DMS79 (cell line): ENCODE data around the gene ZNF214.
A peak's percentile ranks its signal among the peaks of the same experiment; 100 is the strongest.

Experiments used
- DNase-seq: peaks from one replicate; lab custom pipeline; 2025; lab: John Stamatoyannopoulos, UW

ZNF214 gene

DNA sequence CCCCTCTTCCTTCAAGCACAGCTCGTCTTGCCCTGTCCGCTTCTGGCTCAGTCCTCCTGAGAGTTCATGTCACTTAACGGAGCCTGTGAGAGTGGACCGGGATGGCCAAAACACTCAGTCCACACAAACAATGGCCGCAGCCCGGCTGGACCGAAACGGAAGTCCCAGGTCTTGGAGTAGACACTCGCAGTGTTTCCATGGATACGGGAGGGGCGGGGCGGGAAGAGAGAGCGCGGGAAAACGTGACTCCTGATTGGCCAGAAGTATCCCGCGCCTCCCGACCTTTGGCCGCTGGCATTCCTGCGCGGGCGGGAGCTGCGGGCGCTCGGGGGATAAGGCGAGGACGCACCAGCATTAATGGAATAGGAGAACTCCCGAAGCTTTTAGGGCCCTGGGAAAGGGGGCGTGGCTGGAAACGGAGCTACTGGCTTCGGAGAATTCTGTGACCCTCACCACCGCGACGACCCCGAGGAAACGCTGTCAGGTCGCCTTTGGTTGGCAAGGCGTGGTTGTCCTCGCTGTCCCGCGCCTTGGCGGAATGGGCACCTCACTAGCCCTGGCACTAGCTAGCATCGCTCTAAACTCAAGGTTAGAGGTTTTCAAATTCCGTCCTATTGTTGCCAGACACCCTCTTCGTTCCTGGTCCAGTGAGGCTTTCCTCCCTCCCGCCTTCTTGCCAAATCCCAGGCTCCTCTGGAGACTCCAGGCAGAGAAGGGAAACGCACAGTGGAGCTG is at the start of gene ZNF214, which contains the start of gene NLRP14:
Gene ZNF214 (minus strand): TSS at position 164 of the 735 bp plus-strand sequence. CDS start 17,511 bp downstream, outside the sequence.
Gene NLRP14 (plus strand): TSS at position 297 of the 735 bp plus-strand sequence. CDS start 18,108 bp downstream, outside the sequence.
- peak; percentile 87 for DNase-seq

DNA sequence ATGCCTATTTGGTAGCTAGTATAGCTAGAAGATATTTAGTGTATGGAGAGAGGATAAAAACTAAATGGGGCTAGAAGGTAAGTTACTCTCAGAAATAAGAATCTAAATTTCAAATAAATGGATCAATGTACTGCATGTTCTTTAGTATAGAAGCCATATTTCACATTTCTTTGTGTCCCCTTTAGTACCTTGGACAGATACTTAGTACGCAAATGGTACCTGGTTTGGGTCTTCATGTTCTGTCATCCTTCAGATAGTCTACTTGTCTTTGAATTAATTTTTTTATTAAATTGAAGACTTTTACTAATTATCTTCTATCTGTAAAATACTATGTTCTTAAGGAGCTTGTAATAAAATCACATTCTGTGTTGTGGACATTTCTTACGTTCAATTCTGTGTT is 42.4 kb upstream of the ZNF214 start:
- no peak for DNase-seq

DNA sequence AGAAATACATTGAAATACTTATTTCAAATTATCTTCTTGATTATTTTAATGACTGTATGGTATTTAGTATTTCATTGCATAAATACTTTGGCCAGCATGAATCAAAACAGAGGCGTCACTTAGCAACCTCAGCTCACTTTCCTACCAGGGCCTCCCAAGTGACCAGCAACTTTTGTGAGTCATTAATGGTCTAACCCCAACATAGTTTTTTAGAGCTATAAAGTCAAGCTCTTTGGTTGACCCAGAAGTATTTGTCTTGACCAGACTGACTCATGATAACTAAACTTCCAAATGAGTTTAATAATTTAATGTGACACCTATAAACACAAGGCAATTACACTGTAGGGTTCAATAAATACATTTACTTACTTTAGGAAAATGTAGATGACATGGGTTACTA is 40.7 kb upstream of the ZNF214 start:
- DNase-seq: no peak

DNA sequence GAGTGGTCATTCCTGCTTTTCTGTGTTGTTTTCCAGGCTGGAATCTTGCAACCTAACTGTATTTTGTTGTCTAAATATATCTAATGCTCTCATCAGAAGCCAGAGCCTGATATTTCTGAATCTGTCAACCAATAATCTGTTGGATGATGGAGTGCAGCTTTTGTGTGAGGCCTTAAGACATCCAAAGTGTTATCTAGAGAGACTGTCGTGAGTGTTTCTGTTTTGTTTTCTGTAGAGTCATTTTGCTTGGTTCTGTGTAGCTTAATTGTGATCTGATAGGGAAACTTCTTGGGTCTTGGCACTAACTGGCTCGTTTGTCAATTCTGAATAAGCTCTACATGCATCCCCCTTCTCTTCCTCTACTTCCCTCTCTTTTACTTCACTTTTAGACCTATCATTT is 37.5 kb upstream of the ZNF214 start:
- no peak for DNase-seq

DNA sequence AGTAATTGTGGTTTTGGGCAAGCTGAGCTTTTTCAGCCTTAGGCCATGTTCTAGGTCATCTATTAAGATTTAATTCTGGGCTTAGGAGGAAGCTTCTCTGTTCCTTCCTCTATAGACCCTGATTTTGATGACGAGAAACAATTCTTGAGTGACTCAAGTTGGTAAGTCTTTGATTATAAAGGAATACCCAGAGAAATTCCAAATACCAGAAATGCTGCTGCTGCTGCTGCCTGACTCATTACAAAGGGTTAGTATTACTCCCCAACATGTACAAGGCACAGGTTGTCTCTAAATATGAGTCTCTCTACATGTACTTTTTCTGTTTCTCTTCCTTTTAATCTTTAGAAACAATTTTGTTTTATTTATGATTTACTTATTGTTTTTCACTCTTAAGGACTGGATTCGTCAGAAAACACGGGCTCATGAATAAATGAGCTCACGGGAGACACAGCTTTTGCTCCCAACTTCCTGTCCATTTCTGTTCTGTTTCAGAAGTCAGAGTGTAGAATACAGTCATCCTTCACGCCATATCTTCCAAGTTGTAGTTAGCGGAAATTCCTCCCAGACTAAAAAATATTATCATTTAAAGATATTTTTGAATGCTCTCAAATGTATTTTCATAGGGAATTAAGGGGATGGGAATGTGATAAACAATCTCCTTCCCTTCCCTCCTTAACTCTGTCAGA is 36.8 kb upstream of the ZNF214 start:
- no peak for DNase-seq

DNA sequence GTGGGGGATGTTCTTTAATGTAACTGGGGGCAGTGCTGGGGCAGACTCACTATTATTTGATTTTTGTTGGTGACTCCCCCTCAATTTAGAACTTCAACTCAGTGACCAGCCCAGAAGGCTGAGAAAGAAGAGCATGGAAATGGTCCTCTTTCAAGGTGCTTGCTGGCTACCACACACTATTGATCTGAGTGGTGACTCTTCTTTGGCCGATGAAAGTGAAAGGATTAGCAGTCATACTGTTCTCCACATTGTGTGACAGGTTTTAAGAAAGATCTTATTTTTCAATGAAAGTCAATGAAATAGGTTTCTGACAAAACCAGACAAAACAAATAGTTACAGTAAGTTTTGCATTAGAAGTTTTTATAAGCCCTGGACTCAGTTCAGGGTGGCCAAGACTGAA is 30.0 kb upstream of the ZNF214 start:
- no peak for DNase-seq

DNA sequence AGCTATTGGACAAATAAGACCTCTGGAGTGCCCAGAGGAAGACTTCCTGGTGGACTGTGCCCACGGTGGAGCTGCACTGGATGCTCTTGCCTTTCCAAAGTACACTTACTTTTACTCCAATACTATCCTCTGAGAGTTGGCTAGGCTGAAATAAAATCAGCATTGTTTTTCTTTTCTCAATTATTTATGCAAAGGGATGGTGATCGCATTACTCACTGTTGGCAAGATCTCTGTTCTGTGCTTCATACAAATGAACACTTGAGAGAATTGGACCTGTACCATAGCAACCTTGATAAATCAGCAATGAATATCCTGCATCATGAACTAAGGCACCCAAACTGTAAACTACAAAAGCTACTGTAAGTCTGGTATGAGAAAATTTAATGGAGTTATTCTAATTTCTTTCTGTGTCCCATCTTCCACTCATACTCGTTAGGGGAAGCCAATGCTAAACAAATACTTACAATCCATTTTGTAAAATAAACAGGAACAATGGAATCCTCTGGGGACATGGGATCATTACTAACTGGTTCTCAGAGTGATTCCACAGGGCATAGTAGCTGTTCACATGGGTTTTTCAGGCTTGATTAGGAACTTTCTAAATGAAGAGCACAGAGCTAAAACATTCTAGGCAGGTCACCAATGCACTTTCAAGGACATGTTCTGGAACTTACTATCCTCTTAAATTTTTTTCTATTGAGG is 26.5 kb upstream of the ZNF214 start:
- no peak for DNase-seq

DNA sequence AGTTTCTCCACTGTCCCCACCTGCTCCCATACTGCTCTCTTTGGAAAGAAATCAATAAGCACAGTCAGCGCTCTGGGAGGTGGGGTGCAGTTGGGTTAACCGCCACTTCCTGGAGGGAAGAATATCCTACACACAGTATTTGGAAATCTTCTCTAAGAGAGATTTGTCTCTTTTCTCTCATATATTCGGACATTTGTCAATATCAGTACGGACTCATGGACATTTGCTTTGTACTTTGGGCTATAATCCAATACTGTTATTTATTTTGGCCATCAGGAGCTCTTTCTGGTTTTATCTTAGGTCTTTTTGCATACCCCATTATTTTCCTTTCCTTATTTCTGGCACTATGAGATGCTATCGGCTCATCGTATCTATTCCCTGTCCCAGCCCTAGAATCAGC is 13.9 kb upstream of the ZNF214 start:
- no peak for DNase-seq

DNA sequence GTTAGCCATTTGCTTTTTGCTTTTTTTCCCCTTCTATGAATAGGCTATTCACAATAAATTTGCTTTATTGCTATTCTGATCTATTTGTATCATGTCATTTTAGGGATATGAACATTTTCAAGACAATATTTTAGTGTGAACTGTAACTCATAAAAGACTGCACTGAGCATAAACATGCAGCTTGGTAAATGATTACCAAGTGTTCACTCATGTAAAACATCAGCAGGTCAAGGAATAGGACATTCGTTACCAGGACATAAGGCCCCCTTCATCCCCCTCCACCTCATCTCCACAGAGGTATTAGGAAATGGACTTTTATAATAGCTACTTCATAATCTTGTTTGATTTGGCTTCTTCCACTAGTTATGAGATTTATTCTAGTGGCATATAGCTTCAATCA is 12.5 kb upstream of the ZNF214 start:
- no peak for DNase-seq

DNA sequence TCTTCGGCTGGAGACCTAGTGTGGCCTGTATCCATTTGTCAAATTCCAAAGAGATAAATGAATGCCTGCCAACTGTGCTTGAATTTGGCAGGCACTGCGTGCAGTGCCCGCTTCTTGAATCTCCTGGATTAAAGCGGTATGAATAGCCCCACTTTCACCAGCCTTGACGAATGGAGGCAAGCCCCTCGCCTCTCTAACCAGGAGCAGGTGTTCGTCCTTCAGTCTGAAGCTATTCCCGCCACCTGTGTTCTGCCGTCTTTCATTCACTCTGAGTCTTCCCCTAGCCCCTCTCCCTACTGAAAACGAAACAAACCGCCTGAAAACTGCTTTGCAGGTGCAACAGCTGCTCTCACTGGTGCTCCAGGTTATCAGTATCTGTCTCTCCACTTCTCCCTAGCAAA is 11.3 kb upstream of the ZNF214 start:
- DNase-seq: peak; percentile 8

DNA sequence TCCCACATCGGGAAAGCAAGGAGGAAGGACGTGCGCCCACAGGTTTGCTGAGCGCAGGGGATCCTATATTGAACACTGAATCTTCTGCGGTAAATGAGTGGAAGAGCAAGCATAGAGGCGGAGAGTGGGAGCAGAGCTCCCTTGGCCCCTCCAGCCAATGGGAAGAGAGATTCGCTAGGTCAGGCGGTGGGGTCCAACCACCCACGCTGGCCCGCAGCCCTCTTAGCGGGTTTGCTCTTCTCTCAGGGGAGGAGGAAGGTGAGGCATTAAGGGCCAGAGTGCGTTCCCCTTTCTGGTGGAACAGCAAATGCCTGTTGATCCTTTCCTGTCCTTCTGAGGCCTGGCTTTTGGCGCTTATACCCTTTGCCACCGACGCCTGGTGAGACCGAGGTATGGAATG is 10.7 kb upstream of the ZNF214 start:
- DNase-seq: no peak

DNA sequence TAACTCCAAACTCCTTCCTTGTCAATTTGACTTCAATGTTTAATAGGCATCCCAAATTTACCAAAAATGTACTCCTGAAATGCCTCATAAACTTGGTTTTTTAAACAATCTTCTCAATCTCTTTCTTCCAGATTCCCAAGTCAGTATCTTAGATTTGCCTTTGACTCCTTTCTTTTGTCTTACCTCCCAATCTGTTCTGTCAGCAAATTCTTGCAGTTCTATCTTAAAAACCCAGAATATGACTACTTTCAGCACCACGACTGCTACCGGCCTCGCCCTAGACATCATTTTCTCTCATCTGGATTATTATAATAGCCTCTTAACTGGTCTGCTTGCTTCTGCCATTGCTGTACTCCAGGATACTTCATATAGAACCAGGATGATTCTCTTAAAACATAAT is 8.0 kb upstream of the ZNF214 start:
- DNase-seq: no peak

DNA sequence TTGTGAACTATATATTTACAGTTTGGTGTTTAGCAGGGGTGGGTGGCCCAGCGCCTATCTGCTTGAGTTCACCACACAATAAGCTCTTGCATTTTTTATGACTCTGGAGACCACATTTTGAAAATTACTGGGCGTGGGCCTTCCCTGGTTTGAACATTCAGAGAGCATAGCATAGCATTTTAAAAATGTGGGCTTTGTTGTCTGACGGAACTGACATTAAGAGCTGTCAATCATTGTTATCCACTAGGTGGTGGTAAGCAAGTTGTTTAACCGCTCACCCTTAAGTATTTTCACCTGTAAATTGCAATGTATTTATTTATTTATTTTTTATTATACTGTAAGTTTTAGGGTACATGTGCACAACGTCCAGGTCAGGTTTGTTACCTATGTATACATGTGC is 1.2 kb upstream of the ZNF214 start:
- DNase-seq: no peak

DNA sequence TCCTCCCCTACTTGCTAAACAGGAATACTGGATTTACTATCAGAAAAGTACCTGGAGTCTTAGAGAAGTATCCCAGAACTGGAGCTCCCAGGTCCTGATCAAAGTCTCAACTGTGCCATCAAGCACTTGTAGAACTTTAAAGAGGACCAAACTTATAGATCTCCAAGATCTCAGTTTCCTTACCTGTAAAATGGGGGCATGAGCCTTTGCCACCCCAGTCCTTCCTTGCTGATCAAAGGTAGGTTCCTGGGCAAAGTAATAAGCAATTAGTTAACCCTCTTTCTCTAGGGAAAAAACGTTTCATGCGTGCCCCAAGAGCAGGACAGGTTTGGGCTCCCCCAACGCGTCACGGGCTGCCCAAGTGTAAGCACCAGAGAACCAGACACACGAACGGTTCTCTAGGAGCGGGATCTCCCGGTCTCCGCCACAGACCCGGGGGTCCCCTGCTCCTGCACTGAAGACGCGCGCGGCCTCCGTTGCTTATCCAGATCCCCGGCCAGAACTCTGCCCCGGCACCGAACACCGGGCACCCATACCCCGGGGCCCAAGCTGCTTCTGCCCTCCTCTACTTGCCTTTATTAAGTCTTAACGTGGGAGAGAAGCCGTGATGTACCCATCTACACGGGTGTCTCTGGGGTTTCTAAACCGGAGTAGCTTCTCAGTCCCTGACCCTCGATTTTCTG is 505 bp downstream of the ZNF214 start:
- peak; percentile 12 for DNase-seq

DNA sequence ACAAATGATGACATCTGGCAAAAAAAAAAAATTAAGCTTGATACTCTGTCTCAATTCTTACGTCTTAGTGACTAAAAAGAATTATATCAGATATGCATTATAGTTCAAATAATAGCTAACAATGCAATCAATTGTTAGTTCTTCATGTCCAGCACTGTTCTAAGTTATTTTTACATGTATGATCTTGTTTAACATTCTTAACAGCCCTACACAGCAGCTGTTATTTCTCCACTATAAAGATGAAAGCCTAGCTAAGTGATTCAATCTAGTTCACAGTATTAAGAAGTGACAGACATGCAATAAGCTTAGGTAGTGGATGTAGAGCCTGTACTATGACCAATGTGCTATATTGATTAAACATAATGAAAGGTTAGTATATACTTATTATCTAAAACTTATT is 4.1 kb downstream of the ZNF214 start:
- no peak for DNase-seq

DNA sequence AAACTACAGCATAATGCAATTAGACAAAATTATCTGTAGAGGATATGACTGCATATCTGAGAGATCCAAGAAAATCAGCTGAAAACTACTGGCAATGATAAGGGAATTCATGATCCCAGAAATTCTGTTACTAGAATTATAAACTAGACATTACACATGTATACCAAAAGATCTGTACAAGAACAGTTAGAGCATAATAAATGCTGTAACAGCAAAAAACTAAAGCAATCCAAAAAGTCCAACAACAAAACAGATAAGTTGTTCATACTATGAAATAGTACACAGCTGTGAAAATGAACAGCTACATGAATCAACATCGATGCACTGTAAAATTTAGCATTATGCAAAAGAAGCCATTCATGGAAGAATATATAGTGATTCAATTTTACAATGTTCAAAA is 6.0 kb downstream of the ZNF214 start:
- DNase-seq: no peak

DNA sequence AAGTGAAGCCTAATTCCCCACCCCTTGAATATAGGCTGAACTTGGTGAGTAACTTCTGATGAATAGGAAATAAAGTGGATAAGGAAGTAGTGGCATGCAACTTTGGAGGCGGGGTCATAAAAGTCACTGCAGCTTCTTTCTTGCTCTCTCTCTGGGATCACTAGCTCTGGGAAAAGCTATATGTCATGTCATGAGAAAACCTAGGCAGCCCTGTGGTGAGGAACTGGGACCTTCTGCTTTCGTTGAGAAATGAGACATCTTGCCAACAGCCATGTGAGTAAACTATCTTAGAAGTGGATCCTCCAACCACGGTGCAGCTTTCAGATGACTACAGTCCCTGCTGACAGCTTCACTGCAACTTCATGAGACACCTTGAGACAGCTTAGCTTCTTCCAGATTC is 15.7 kb downstream of the ZNF214 start:
- DNase-seq: no peak

DNA sequence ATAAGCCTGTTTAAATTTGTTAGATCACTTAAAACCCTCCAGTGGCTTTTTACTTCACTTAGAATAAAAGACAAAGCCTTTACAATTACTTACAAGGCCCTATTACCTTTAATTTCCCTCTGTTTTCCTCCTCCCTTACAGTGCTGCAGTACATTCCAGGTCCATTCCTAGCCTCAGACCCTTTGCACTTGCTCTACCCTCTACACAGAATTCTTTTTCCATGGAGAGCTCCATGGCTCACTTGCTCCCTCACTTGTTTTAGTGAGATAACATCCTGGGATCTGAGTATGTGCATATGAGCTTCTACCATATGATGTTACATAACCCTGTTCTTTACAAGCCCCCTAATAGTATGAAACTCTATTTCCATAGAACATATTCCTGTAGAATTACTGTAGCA is 24.4 kb downstream of the ZNF214 start:
- no peak for DNase-seq

DNA sequence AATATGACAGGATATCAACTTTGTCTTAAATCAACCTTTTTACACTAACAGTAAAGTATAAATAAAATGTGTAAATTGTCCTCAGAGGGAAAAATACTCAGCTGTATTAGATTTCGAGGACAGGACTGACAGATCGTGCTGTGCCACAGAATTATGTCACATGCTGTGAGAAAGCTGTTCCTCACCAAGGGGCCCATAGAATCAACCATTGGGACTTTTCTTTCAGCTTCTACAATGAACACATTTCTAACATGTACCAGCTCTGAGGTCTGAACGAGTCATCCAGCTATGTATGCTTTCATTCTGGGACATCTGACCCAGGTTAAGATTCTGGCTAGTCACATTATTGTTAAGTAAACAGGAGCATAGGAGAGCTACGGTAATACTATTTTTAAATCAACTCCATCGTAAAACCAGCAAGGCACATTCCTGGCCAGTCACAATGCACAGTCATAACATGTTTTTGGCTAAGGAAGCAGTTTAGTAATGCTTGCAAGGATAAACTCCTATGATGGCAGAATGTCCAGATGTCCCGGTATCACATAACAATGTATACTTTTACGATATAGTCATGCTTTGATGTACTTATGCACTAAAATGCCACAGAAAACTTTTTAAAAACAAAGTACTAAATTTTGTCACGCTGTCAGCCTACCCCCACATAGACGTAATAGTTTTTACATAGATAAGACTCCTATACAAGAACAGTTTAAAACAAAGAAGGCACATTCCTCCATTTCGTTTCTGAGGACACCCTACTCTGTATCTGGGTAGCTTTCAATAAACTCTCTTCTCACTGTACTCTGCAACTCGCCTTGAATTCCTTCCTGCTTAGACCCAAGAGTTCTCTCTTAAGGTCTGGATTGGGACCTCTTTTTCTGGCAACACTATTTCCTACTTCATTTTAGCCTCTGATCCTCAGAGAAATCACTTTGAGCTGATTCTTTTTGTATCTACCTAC is 27.4 kb downstream of the ZNF214 start:
- no peak for DNase-seq

DNA sequence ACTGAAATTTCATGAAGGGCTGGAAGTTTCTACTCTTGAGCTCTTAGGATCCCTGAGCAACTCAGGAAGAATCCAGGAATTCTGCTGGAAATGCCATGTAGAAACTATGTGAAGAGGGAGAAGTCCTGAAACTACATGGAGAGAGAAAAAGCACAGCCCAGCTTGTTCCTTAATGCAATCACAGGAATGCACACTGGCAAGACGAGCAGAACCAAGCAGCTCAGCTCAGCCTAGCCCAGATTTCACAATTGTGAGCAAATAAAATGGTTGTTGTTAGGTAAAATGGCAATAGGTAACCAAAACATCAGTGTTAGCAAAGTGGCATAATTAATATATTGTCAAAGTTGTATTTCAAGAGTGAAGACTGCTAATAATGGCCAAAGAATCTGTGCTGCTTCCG is 28.1 kb downstream of the ZNF214 start:
- no peak for DNase-seq

DNA sequence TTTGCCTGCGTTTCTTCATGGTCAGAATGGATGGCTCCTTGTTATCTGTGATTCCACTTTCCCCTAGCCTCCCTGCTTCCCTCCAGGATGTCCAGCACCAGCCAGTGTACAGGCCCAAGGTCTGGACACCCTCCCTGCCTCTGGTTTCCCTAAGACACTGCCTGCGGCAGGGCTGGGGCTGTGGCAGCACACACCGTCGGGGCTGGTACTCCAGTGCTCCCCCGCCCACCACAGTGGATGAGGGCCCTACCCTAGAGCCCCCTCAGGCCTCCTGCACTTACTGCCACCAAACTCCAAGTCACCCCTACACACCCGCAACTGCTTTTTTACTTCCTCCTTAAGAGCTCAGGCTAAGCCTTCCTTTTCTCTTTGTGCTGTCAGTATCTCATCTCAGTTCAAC is 28.9 kb downstream of the ZNF214 start:
- DNase-seq: no peak
